Spinal cord (tissue), 10 donors: ENCODE results near the gene RAPGEF1. TPM values are rescaled to one million over a fixed set of nuclear protein-coding genes. Genes with fewer than 3 reads are reported as not detected.

Experiments
- DNase-seq, 6 donors: peaks; one replicate each; pipeline versions ENCODE4 v3.0.0 to v3.0.0-alpha.2; 2013 to 2015; ENCODE audit warnings: low spot score in 6 of 6, low read depth in 4 of 6
- H3K27ac ChIP-seq: one replicate; pipeline ENCODE4 v1.5.1; 2013; ENCODE audit warnings: low read depth, low read length, control low read depth
- H3K27me3 ChIP-seq: one replicate; pipeline ENCODE4 v1.6.1; 2013; ENCODE audit warnings: low read length; ENCODE audit not compliant: control insufficient read depth, insufficient read depth
- H3K36me3 ChIP-seq: one replicate; pipeline ENCODE4 v1.6.1; 2013; ENCODE audit warnings: low read length; ENCODE audit not compliant: control insufficient read depth, insufficient read depth
- H3K4me1 ChIP-seq: one replicate; pipeline ENCODE4 v1.6.1; 2013; ENCODE audit warnings: low read length; ENCODE audit not compliant: control insufficient read depth, insufficient read depth
- H3K4me3 ChIP-seq: one replicate; pipeline ENCODE4 v1.5.1; 2013; ENCODE audit warnings: low read depth, low read length, control low read depth
- H3K9me3 ChIP-seq: one replicate; pipeline ENCODE4 v1.6.1; 2013; ENCODE audit warnings: low read length; ENCODE audit not compliant: control insufficient read depth, insufficient read depth
- WGBS: methylation state at CpG from one replicate; pipeline ENCODE4 v1.1.5; 2013; ENCODE audit warnings: missing lambda C conversion rate; ENCODE audit not compliant: insufficient coverage; 5-methylcytosine and 5-hydroxymethylcytosine counted together
- polyA plus RNA-seq, 2 donors: library from polyadenylated mRNA; unstranded; fragments of 120-200 nt; gene quantifications; one replicate each; pipeline ENCODE4 v1.2.1, GENCODE V29; 2013; ENCODE audit not compliant: insufficient read length in 2 of 2
- total RNA-seq, 2 donors: library from RNA; depleted of rRNA in 1 of 2; stranded (reverse); fragments of 120-200 nt in 1 of 2; fragments of >200 nt in 1 of 2; gene quantifications; one replicate each; pipeline versions ENCODE4 v1.2.3 to v1.2.4, GENCODE V29; 2013 to 2014
- donor health status: healthy.

The RAPGEF1 gene
- total and polyA plus RNA-seq, 4 donors, result 39.7 to 175 (median 89.2) TPM

DNA sequence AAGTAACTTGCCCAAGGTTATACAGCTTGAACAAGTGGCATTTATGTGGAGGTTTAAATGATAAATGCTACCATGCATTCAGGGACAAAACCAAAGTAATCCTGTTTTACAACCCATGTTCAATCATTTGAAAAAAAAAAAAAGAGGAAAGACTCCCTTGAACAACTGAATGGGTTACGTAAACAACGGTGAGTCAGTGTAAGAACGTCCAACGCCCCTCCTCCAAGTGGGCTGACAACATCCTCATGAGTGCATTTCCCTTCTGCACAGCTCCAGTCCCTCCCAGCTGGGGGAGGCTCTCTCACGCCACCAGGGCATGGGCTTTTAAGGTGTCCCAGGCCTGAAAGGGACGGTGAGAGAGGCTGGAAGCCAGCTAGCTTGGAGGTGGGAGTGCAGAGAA is 104.6 kb downstream of the RAPGEF1 start:
- H3K27me3 ChIP-seq, result no peaks in the 10 kb centered on the region
- H3K36me3 ChIP-seq, result peaks cover 23% of the 10 kb centered on the region
- H3K4me1 ChIP-seq, result peaks cover 12% of the 10 kb centered on the region
- no peak overlapping the region for H3K27ac ChIP-seq
- H3K9me3 ChIP-seq, result no peaks in the 10 kb centered on the region
- H3K4me3 ChIP-seq, result no peak overlapping the region
- DNase-seq, result no peak
- WGBS, result 26% methylated on average over 4 of the region's 6 CpGs

DNA sequence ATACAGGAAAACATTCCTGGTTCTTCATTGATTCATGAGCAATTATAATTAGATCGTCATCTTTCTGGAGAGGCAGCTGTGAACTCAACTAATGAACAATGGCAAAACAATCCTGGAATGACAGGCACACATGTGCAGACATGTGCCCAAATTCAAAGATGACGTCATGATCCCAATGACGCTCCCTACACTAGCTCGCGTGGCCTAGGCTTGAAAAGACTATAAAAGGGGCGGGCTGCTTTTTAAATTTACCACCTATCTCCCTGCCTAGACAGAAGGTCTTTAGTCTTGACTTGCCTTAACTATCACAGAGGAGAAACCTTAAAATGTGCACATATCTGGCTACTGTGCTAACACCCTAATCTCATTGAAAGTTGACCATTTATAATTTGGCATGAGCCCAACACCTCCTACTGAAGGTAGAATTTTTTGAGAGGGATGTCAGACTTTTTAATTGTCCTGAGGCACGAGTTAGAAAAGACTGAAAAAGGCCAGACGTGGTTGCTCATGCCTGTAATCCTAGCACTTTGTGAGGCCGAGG is 106.3 kb downstream of the RAPGEF1 start:
- H3K4me1 ChIP-seq, result peaks cover 7% of the 10 kb centered on the region
- H3K27ac ChIP-seq, result no peak overlapping the region
- H3K4me3 ChIP-seq, result no peak overlapping the region
- H3K9me3 ChIP-seq, result no peaks in the 10 kb centered on the region
- no peaks in the 10 kb centered on the region for H3K27me3 ChIP-seq
- no peak for DNase-seq
- H3K36me3 ChIP-seq, result peaks cover 35% of the 10 kb centered on the region
- WGBS, result 78% methylated on average over 7 of the region's 9 CpGs

GRCh38 chr9:131631306-131631705 is 108.6 kb downstream of the RAPGEF1 start:
- Histone ChIP-seq H3K36me3 (peaks cover 37% of the 10 kb centered on the region), H3K27me3 (no peaks in the 10 kb centered on the region), H3K4me3 (no peak overlapping the region), H3K9me3 (no peaks in the 10 kb centered on the region), H3K27ac (no peak overlapping the region), H3K4me1 (peaks cover 7% of the 10 kb centered on the region)
- no peak for DNase-seq
- 80% methylated on average over 13 of the region's 13 CpGs for WGBS

DNA sequence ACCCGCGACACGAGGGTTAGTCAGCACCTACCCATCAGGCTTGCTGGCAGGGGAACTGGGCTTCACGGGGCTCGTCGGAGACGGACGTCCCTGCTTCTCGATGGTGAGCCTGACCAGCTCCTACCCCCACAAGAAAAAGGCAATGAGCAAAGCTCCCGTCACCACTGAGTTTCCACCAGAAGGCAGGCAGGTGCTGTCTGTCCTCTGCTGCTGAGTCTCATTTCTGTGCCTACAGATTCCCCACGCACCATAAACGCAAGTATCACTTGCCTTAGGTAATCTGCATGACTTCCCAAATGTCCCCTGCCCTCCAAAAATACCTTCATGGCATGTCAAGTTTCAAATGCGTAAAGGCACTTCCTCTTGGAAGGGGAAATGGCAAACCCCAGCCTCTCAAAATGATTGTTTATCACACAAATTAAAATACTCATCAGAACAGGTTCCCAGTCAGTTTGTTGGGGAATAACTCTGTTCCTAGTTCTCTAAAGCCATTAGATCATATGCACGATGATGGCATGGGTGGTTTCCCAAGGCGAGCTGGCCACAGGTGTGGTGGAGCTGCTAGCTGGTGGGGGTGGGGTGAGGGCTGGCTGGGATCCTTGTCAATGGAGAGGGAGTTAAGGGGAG is 109.6 kb downstream of the RAPGEF1 start:
- peaks cover 42% of the 10 kb centered on the region for H3K36me3 ChIP-seq
- H3K4me3 ChIP-seq, result no peak overlapping the region
- no peaks in the 10 kb centered on the region for H3K27me3 ChIP-seq
- DNase-seq, result no peak
- 81% methylated on average over 14 of the region's 15 CpGs for WGBS
- H3K9me3 ChIP-seq, result no peaks in the 10 kb centered on the region
- peaks cover 11% of the 10 kb centered on the region for H3K4me1 ChIP-seq
- H3K27ac ChIP-seq, result no peak overlapping the region

DNA sequence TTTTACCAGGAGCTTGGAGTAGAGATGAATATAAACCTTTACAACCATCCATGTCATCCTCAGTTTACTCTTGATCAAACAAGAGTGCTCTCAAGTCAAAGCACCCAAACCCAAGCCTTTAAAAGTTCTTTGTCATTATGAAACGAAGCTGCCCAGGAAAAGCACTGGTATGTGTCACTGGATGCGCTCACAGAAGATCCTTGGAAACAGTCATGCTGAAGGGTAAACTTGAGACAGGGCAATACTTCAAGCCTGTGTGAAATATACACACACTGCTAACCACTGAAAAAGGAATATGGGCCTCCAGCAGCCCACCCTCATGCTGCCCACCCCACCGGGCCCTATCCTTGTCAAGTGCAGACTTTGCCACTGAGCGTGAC is 110.1 kb downstream of the RAPGEF1 start:
- WGBS, result 86% methylated on average over 2 of the region's 4 CpGs
- H3K36me3 ChIP-seq, result peaks cover 44% of the 10 kb centered on the region
- H3K27ac ChIP-seq, result no peak overlapping the region
- DNase-seq, result no peak
- H3K9me3 ChIP-seq, result no peaks in the 10 kb centered on the region
- H3K4me1 ChIP-seq, result peaks cover 15% of the 10 kb centered on the region
- no peak overlapping the region for H3K4me3 ChIP-seq
- no peaks in the 10 kb centered on the region for H3K27me3 ChIP-seq

GRCh38 chr9:131629226-131629500 is 110.7 kb downstream of the RAPGEF1 start:
- Histone ChIP-seq H3K27ac (no peak overlapping the region), H3K36me3 (peaks cover 47% of the 10 kb centered on the region), H3K9me3 (no peaks in the 10 kb centered on the region), H3K27me3 (no peaks in the 10 kb centered on the region), H3K4me1 (peaks cover 21% of the 10 kb centered on the region), H3K4me3 (no peak overlapping the region)
- WGBS, result 83% methylated on average over 4 of the region's 4 CpGs
- no peak for DNase-seq

DNA sequence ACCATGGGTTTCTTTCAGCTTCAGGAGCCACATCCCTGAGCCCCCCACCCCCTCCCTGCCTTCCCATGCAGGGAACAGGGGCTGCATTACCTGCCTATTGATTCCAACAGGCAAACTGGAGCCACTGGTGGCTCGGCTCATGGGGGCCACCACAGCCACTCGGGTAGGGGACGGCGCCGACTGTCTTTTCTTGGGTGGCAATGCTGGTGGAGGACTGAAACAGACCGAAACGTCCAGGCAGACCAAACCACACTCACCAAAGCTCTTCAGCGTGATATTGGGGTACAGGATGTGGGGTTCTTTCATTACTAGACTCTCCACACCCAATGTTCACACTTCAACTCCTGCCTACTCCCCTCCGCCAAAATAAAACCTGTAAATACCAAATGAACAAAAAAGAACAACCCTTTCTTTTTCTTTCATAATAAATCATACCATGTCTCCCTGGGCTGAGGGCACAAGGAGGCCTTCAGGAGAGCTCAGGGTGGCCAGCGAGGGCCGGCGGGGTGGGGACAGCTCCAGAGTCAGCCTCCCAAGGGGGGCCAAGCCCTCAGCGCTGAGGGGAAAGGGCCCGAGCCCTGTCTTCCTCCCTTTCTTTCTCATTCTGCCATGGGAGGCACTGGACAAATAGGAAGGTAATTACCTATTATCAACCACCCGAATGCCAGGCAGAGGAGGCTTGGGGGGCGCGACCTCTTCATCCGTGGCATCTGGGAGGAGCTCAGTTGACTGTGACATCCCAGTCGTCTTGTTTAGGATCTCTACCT is 111.2 kb downstream of the RAPGEF1 start:
- Histone ChIP-seq H3K4me3 (no peak overlapping the region), H3K9me3 (no peaks in the 10 kb centered on the region), H3K36me3 (peaks cover 51% of the 10 kb centered on the region), H3K4me1 (peaks cover 21% of the 10 kb centered on the region), H3K27me3 (no peaks in the 10 kb centered on the region), H3K27ac (no peak overlapping the region)
- 77% methylated on average over 6 of the region's 19 CpGs for WGBS
- DNase-seq, result no peak

- Histone ChIP-seq H3K27ac (no peak overlapping the region), H3K36me3 (peaks cover 59% of the 10 kb centered on the region)
Observed at GRCh38 chr9:131627648-131628458, 112.0 kb downstream of the RAPGEF1 start.

DNA sequence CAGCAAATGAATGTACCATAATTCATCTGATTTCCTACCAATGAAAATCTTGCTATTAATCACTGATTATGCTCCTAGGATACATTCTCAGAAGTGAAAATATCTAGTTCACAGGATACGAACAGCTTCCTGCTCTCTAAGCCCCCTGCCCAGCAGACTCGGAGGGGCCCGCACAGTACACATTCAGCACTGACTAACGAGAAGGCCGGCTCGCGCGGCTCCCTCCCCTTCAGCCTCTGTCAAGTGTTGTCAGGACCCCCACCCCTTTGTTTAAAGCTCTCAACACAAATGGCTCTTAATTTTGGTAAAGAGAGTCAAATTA is 112.6 kb downstream of the RAPGEF1 start:
- WGBS, result 91% methylated on average over 4 of the region's 8 CpGs
- no peak overlapping the region for H3K4me3 ChIP-seq
- DNase-seq, result no peak
- H3K27ac ChIP-seq, result no peak overlapping the region
- H3K27me3 ChIP-seq, result no peaks in the 10 kb centered on the region
- no peaks in the 10 kb centered on the region for H3K9me3 ChIP-seq
- H3K4me1 ChIP-seq, result peaks cover 24% of the 10 kb centered on the region
- peaks cover 63% of the 10 kb centered on the region for H3K36me3 ChIP-seq

More at GRCh38 chr9:131627648-131628458, 112.0 kb downstream of the RAPGEF1 start:
- H3K4me1 ChIP-seq, result peaks cover 24% of the 10 kb centered on the region
- no peak overlapping the region for H3K4me3 ChIP-seq
- no peak for DNase-seq
- no peaks in the 10 kb centered on the region for H3K9me3 ChIP-seq
- no peaks in the 10 kb centered on the region for H3K27me3 ChIP-seq
- 82% methylated on average over 15 of the region's 21 CpGs for WGBS
